Measurements from ENCODE around the gene RERE.
A peak's percentile ranks its signal among the peaks of the same experiment; 100 is the strongest.

RERE gene

GRCh38 chr1:8370046-8370881, 447.2 kb downstream of the RERE start:
- peak; percentile 41 for DNase-seq

- no peak for DNase-seq
Observed at GRCh38 chr1:8368956-8369639, 448.3 kb downstream of the RERE start.

GRCh38 chr1:8367571-8368194, 449.8 kb downstream of the RERE start:
- no peak for DNase-seq

GRCh38 chr1:8365661-8366362, 451.6 kb downstream of the RERE start:
- no peak for DNase-seq

GRCh38 chr1:8364528-8365442, 452.7 kb downstream of the RERE start:
- DNase-seq: no peak

GRCh38 chr1:8363767-8364301, 453.6 kb downstream of the RERE start:
- DNase-seq: no peak

- DNase-seq: no peak
Observed at GRCh38 chr1:8363186-8363766, 454.2 kb downstream of the RERE start.

GRCh38 chr1:8362701-8363101, 454.7 kb downstream of the RERE start:
- DNase-seq: no peak

GRCh38 chr1:8361198-8361849, 456.1 kb downstream of the RERE start:
- DNase-seq: no peak

GRCh38 chr1:8360493-8361197, 456.8 kb downstream of the RERE start:
- DNase-seq: no peak

GRCh38 chr1:8359617-8360481, 457.6 kb downstream of the RERE start:
- no peak for DNase-seq

GRCh38 chr1:8358897-8359616, 458.4 kb downstream of the RERE start:
- DNase-seq: no peak

GRCh38 chr1:8358241-8358896, 459.1 kb downstream of the RERE start:
- no peak for DNase-seq

- DNase-seq: no peak
Observed at GRCh38 chr1:8357329-8358101, 459.9 kb downstream of the RERE start.

- no peak for DNase-seq
Observed at GRCh38 chr1:8356256-8357209, 460.9 kb downstream of the RERE start.

All from fibroblast of upper back skin (primary cell).